Astrocyte of the hippocampus (primary cell): ENCODE results near the gene OR2V2.
"Not testable (repeated sequence)": the region's sequence is repeated elsewhere in the genome, so short reads cannot be mapped to it uniquely, and the experiment has no call there.

ENCODE experiments used
- DNase-seq: peaks from one replicate; pipeline ENCODE4 v3.0.0; 2011; ENCODE audit warnings: low read depth, low spot score

Gene OR2V2, protein sequence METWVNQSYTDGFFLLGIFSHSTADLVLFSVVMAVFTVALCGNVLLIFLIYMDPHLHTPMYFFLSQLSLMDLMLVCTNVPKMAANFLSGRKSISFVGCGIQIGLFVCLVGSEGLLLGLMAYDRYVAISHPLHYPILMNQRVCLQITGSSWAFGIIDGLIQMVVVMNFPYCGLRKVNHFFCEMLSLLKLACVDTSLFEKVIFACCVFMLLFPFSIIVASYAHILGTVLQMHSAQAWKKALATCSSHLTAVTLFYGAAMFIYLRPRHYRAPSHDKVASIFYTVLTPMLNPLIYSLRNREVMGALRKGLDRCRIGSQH

DNA sequence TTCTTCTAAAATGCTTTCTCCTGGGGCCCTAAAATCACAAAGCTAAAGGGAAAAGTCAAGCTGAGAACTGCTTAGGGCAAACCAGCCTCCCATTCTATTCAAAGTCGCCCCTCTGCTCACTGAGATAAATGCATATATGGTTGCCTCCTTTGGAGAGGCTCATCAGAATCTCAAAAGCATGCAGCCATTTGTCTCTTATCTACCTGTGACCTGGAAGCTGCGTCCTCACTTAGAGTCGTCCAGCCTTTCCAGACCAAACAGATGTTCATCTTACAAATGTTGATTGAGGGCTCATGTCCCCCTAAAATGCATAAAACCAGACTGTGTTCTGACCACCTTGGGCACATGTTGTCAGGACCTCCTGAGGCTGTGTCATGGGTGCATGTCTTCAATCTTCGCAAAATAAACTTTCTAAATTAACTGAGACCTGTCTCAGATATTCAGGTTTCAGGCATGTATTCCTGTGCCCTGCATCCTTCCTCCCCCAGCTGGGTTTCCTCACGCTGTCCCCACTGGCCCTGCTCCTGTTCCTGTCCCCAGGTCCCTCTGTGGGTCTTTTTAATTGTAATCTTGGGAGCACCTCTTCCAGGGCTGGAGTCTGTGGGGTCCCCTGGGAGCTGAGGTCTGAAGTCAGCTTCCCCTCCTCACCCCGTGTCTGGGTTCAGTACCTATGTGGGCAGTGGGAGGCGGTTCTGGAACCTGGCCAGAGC is at the start of gene OR2V2:
OR2V2 (plus strand) TSS at position 660 of the 710 bp plus-strand sequence. CDS start 7,357 bp downstream, outside the sequence.
- DNase-seq: not testable (repeated sequence)

DNA sequence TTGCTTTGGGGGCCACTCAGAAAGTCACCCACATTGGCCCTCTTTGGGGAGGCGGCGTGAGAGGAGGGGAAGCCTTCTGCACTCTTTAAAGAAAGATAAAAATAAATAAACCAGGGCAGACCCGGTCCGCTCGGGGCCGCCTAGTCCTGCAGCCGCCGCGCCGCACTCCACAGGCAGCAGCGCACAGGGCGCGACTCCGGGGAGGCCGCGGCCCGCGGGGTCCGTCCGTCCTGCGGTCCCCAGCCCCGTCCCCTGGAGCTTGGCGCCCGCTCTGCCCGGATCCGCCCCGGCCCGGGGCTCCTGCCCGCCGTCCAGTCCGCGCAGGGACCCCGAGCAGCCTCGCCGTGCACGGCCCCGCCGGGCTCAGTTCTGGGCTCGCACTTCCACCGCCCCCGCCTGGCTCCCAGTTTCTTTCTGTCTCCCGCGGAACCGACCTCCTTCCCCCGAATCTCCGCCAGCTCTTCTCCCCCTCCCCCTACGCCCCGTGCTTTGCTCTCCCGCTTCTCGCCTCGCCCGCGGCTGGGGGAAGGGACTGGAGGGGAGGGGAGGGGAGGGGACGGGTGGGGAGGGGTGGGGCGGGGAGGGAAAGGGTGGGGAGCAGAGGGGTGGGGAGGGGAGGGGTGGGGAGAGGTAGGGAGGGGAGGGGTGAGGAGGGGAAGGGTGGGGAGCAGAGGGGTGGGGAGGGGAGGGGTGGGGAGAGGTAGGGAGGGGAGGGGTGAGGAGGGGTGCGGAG is 49.5 kb upstream of the OR2V2 start:
- not testable (repeated sequence) for DNase-seq

DNA sequence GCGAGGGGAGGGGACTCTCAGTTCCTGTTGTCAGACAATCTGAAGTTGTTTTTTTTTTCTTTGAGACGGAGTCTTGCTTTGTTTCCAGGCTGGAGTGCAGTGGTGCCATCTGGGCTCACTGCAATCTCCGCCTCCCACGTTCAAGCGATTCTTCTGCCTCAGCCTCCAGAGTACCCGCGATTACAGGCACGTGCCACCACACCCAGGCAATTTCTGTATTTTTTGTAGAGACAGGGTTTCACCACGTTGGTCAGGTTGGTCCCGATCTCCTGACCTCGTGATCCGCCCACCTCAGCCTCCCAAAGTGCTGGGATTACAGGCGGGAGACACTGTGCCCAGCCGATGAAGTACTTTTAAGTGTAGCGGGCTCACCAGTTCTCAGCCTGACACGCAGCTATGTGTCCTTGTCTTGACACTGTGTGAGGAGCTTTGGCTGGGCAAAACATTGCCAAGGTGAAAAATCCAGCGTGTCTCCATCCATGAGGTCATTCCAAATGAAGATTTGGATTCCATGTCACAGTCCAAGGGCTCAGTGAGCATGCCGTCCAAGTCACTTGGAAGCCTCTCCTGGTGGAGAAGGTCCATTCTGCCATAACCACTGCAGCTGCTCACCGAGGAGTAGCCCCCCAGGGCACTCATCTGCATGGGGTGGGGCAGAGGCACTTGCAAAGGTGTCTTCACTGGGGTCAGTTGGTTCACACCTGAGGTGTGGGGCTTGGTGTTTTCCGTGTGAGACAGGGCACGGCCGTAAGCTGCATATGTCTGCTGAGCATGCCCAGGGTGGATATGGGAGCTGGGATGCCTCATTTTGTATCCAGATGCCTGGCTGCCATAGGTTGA is 48.4 kb upstream of the OR2V2 start:
- no peak for DNase-seq

DNA sequence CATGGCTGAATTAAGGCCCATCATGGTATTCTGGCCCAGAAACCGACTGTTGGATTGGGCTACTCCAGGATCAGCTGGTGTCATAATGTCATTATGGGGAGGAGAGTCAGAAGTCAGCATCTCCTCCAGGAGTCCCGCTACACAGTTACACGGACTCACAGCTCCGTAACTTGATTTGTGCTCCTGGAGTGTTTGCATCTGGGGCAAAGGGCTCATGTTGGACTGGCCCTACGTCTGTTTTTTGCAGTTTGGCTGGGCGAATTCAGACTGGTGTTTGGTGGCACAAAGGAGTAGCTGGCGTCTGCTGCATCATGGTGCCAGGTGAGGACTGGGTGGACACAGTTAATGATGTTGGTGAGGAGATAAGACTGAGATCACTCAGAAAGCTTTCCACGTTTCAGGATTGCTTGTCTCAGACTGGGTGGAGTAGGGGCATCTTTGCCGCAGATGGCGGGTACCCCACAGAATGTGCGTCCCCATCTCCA is 47.7 kb upstream of the OR2V2 start:
- no peak for DNase-seq

DNA sequence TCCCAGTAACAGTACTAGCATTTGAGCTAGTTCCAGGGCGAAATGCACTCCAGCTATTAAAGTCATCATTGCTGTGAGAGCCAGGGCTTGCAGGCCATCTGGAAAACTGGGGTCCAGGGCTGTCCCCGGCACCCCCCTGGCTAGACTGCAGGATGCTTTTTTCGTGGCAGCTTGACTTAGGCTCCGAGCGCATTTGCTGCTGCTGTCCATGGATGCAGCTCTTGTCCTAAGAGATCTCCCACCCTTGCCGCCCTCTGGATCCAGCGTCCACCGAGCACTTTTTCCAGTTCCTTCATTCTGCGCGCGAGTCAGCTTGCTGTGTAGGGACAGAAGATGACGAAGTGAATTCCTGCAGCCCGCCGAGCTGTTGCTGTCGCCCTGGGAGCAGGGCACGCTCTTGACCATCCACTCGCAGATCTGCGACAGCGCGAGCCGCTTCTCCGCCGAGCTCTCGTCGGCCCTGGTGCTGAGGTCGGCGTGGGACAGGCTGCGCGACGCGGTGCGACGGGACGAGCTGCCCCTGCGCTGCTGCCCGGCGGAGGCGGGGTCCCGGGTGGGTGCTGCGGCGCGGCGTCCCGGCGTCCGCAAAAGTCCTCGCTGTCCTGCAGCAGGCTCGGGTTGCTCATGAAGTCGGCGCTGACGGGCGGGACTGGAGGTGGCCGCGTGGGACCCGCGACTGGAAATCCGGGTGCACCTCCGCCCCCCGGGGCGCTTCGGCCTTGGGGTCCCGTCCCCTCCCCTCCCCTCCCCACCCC is 47.1 kb upstream of the OR2V2 start:
- peak; percentile 19 for DNase-seq

DNA sequence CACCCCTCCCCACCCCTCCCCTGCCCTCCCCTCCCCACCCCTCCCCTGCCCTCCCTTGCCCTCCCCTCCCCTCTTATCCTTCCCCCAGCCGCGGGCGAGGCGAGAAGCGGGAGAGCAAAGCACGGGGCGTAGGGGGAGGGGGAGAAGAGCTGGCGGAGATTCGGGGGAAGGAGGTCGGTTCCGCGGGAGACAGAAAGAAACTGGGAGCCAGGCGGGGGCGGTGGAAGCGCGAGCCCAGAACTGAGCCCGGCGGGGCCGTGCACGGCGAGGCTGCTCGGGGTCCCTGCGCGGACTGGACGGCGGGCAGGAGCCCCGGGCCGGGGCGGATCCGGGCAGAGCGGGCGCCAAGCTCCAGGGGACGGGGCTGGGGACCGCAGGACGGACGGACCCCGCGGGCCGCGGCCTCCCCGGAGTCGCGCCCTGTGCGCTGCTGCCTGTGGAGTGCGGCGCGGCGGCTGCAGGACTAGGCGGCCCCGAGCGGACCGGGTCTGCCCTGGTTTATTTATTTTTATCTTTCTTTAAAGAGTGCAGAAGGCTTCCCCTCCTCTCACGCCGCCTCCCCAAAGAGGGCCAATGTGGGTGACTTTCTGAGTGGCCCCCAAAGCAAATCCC is 46.2 kb upstream of the OR2V2 start:
- not testable (repeated sequence) for DNase-seq

DNA sequence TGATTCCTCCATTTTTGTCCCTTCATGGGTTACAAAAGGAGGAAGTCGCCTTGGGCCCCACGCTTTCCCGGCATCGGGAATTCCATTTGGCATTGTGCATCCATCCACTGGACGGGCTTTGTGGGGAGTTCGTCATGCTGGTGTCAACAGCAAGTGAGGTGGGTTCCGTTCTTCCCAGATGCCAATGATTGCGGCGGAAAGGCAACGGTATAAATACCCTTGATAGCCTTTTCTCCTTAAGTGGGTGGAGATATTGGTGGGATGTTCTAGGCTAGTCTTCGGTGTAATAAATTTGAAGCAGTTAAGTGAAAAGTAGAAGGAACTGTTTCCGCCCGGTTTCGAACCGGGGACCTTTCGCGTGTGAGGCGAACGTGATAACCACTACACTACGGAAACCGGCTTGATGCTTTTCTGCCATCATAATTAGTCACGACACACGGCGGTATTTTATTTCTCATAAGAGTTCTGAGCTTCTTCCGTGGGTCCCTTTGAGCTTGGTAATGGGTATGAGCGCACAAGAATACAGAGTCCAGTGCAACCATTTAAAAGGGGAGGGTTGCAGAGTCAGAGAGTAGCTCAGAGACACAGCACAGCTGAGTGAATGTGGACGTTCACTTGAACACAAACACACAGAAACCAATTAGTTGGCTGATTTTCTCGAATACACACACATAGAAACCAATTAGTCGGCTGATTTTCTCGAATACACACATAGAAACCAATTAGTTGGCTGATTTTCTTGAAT is 45.3 kb upstream of the OR2V2 start:
- DNase-seq: not testable (repeated sequence)

DNA sequence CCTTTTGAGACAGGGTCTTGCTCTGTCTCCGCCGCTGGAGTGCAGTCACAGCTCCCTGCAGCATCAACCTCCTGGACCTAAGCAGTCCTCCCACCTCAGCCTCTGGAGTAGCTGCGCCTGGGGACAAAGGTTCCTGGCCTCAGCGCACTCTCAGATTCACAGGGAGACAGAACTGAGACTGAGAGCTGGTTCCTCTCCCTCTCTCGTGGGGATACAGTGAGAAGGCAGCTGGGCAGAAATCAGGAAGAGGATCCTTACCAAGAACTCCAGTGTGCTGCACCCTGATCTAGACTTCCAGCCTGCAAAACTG is 43.2 kb upstream of the OR2V2 start:
- not testable (repeated sequence) for DNase-seq

DNA sequence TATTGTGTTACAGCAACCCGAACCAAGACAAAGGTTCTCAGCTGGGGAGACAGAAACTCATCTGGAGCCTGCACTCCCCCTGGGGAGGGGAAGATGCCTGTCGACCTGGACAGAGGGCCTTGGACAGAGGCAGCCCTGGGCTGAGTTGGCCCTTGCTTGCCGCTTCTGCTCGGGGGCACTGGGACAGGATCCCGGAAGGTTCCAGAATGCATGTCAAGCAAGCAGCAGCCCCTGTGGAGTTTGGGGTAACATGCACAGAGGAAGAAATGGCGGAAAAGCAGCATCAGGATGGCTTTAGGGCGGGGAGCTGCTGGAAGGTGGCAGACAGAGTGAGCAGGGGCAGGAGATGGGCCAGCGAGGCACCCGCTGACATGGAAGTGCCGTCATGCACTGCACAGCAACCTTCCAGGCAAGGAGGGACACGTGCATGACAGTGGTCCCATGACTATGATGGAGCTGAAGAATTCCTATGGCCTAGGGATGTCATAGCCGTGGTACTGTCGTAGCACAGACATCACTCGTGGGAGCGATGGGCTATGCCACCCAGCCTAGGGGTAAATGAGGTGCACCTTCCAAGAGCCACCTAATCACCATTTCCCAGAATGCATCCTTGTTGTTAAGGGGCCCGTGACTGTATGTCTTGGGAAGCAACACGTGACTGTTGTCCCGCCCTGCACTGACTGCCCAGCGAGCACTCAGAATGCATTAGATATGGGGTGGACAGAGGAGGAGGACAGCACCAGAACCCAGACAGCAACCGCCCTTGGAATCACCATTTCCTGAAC is 42.6 kb upstream of the OR2V2 start:
- not testable (repeated sequence) for DNase-seq

DNA sequence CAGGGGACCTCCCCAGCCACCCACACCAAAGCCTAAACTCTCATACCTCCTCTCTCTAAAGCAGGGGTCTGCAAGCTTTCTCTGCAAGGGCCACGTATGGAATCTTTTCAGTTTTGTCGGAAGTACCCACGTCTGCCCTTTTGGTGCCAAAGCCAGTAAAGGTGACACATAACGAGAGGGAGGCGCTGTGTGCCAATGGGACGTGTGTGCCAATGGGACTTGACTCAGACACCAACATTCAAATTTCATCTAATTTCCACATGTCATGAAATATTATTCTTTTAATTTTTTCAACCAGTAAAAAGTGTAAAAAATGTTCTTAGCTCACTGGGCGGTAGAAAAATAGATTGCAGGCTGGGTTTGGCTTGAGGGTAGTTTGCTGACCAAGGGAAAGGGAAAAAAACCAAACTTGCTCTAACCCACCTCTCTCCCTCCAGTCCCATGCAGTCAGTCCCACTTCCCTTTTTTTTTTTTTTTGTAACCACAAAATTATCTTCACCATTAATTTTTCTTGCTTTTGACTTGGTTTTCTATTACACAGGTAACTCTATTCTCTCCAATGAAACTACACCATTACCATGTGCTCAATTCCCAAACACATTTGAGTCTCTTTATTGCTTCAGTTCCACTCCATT is 41.9 kb upstream of the OR2V2 start:
- no peak for DNase-seq

DNA sequence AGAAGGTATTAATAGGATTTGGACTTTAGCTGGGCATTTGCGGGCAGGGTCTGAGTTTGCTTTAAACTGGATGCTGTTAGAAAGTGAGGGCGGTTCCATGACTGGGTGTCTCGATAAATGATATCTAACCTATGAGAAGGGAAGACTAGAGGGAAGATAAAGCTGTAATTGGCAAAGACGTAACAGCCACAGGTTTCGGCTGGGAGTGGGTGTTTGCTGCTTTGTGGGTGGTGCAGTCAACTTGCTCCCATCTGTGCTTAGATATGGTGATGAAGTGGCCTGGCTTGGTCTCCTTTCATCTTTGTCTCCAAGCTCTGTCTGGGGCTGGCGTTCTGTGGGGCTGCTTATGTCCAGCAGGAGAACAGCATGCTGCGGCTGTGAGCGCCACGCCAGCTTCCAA is 39.7 kb upstream of the OR2V2 start:
- DNase-seq: no peak

DNA sequence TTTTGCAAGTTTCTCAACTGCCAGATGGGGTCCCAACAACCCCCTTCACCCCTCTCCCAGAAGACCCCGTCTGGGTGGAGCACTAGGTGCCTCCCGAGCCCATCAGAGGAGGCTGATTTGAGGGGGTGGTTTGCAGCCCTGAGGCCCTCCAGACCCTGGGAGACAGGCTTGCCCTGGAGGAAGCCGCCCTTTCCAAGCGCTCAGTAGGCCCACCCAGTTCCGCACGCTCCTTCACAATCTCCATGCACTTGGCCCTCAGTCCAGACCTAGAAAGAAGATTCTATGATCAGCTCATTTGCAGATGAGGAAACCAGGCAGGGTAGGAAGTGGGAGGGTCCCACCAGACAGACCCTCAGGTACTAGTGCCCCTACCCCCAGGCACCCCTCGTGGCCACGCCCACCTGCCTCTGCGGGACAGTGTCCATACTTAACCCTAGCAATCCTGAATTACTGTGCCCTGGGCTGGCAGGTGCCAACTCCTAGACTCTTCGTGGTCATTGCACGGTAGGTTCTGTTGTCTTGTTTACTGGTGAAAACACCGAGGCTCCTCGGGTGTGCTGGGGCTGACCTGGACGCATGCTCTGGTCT is 38.7 kb upstream of the OR2V2 start:
- DNase-seq: no peak

DNA sequence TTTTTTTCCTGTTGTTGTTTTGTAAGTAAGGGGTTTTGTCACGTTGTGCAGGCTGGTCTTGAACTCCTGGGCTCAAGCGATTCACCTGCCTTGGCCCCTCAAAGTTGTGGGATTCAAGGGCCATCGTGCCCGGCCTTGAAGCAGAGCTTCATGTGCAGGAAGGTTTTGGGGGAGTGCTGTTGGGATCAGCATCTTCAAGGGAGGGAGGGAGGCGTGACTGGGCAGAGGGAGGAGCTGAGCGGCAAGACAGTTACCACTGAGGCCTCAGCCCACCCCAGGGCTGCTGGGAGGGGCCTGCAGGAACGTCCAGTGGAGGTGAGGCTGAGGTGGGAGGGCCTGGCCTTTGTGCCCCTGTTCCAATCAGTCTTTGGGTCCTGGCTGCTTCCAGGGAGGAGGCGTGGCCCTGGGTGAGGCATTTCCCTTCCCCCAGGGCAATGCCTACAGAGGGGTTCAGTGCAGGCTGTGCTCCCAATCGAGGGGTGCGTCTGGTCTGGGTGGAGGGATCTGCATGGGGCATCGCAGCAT is 37.8 kb upstream of the OR2V2 start:
- DNase-seq: no peak

DNA sequence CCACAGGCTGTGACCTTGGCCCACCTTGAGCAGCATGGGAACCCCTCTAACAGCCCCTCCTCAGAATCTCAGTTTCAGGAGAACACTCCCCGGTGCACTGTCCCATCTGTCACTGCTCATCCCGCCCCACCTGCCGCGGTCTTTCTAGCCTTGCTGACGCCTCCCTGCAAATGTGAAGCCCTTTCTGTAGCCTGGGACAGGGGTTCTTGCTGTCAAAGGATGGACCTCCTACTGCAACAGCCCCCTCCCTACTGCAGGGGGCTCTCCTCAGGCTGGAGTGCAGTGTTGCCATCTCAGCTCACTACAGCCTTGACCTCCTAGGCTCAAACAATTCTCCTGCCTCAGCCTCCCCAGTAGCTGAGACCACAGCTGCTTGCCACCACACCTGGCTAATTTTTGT is 36.4 kb upstream of the OR2V2 start:
- no peak for DNase-seq

DNA sequence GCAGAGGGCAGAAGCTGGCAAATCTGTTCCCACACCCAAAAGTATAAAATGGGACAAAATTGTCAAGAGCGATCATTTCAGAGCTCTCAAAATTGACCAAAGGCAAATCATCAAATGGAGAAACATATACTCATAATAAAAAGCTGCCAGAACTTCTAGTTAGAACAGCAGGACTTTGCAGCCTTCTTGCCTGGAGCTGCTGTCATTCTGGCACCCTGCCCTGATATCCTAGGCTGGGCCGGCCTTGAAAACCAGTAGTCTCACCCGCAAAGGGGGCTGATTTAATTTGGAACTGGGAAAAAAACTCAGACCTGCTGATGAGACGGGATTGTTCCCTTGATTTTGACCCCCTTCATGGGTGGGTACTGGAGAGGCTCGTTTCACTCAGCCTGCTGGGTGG is 34.9 kb upstream of the OR2V2 start:
- no peak for DNase-seq

DNA sequence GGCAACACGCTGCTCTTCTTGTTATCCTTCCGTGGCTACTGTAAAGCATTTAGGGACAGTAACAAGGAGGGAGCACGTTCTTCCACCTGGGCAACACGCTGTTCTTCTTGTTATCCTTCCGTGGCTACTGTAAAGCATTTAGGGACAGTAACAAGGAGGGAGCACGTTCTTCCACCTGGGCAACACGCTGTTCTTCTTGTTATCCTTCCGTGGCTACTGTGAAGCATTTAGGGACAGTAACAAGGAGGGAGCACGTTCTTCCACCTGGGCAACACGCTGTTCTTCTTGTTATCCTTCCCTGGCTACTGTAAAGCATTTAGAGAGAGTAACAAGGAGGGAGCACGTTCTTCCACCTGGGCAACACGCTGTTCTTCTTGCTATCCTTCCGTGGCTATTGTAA is 33.8 kb upstream of the OR2V2 start:
- not testable (repeated sequence) for DNase-seq

DNA sequence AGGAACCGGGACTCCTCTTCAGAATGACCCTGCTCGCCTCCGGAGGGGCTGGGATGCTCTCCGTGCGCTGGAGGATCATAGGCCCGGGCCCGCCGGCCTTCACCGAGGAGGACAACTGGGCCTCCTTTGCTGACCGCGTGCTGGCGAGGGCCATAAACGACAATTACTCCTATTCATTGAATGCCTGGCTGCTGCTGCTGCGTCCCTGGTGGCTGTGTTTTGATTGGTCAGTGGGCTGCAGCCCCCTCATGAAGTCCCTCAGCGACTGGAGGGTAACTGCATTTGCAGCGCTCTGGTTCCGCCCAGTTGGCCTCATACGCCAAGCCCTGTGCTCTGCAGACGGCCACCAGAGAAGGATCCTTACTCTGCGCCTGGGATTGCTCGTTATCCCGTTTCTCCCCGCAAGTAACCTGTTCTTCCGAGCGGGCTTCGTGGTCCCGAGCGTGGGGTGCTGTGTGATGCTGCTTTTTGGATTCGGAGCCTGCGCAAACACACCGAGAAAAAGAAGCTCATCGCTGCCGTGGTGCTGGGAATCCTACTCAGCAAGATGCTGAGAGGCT is 33.0 kb upstream of the OR2V2 start:
- no peak for DNase-seq
